Mammary epithelial cell (primary cell): ENCODE data around the gene E2F6.

Source experiments
- CTCF ChIP-seq, 2 donors: IDR thresholded peaks in 1 of 2; conservative IDR thresholded peaks in 1 of 2; 2 replicates each; pipeline ENCODE4 v1.5.1; 2011 to 2012; ENCODE audit warnings: inconsistent platforms in 2 of 2, low read length in 2 of 2, mild to moderate bottlenecking in 2 of 2, control low read depth in 1 of 2, low read depth in 1 of 2; ENCODE audit not compliant: insufficient read depth in 1 of 2; ENCODE audit errors: extremely low read depth in 1 of 2
- EZH2 ChIP-seq: IDR thresholded peaks from 2 replicates; pipeline ENCODE4 v1.6.1; 2012; ENCODE audit warnings: low read length, inconsistent platforms, borderline replicate concordance

- TF ChIP-seq CTCF (conservative IDR thresholded peaks at IDR 0.05 in 1 of 2, IDR thresholded peaks at IDR 0.05 in 1 of 2; ENCODE audit: extremely low read depth in 1 of 2, insufficient read depth in 1 of 2, low read depth in 1 of 2, low read length in 2 of 2): no peak
- no peak for TF ChIP-seq EZH2
These were observed 11.1 kb downstream of the E2F6 start for GRCh38 chr2:11454824-11455223.
